ENCODE measurements around the gene NHERF2. TPM values are rescaled to one million over a fixed set of nuclear protein-coding genes. Genes with fewer than 3 reads are reported as not detected.

The NHERF2 gene
- total and polyA plus RNA-seq, 9 of the 15 experiments (the other 6 are each of a cell fraction or from before 2014, with no cell fraction given): 0.15 to 42.0 (median 12.5) TPM

DNA sequence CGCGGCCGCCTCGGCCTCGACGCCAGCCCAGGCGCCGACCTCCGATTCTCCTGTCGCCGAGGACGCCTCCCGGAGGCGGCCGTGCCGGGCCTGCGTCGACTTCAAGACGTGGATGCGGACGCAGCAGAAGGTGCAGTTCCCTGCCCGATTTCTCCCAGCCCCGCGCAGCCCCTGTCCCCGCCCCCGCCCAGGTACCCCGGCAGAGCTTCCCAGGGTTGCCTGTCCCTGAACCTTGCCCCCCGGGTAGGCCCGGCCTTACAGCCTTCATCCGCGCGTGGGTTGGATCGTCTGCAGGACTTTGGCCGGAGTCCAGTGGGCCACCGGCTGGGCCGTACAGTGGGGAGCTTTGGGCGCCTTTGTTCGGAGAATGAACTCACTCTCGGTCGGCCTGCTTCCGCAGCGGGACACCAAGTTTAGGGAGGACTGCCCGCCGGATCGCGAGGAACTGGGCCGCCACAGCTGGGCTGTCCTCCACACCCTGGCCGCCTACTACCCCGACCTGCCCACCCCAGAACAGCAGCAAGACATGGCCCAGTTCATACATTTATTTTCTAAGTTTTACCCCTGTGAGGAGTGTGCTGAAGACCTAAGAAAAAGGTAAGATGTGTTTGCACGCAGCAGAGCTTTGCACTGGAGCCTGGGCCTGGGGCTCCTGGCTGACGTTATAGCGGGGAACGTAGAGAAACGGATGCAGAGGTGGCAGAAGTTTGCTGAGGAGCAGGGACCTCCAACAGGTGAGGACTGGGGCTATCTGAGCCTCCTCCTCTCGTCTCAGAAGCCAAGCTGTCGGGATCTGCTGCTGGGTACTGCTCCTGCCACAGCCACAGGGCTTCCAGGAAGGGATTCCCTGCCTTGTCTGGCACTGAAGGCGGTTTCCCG is 42.1 kb upstream of the NHERF2 start (continued):
- no peak for TF ChIP-seq IRF1 (CRISPR knock-in tag; IDR thresholded peaks at IDR 0.05; ENCODE audit: borderline replicate concordance)
- TF ChIP-seq, protein P1, sequence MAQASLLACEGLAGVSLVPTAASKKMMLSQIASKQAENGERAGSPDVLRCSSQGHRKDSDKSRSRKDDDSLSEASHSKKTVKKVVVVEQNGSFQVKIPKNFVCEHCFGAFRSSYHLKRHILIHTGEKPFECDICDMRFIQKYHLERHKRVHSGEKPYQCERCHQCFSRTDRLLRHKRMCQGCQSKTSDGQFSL (CRISPR knock-in tag; IDR thresholded peaks at IDR 0.05): no peak
- TF ChIP-seq, protein P1 (tag; IDR thresholded peaks at IDR 0.05): no peak
- peak; percentile 26 for TF ChIP-seq SAP30 (IDR thresholded peaks at IDR 0.05; ENCODE audit: borderline replicate concordance, insufficient read depth, low read depth, low read length, poor library complexity, severe bottlenecking)
- no peak for TF ChIP-seq ZNF121 (CRISPR knock-in tag; conservative IDR thresholded peaks at IDR 0.05)
- TF ChIP-seq OTX1 (CRISPR knock-in tag; IDR thresholded peaks at IDR 0.05): no peak
- TF ChIP-seq HMG20B (CRISPR knock-in tag; IDR thresholded peaks at IDR 0.05): no peak
- no peak for TF ChIP-seq ZNF561 (CRISPR knock-in tag; conservative IDR thresholded peaks at IDR 0.05)
- no peak for TF ChIP-seq ASH1L (IDR thresholded peaks at IDR 0.05; ENCODE audit: borderline replicate concordance, low read depth, partially characterized antibody)
- no peak for TF ChIP-seq GATAD2B (IDR thresholded peaks at IDR 0.05; ENCODE audit: borderline replicate concordance)
- TF ChIP-seq ZNF586 (CRISPR knock-in tag; conservative IDR thresholded peaks at IDR 0.05): no peak
- no peak for TF ChIP-seq XRCC5 (IDR thresholded peaks at IDR 0.05; ENCODE audit: low read depth, low read length)
- no peak for TF ChIP-seq CREB5 (CRISPR knock-in tag; IDR thresholded peaks at IDR 0.05)
- no peak for TF ChIP-seq HNRNPUL1 (IDR thresholded peaks at IDR 0.05; ENCODE audit: low read length)
- TF ChIP-seq BMI1 (IDR thresholded peaks at IDR 0.05; ENCODE audit: low read length): no peak
- no peak for TF ChIP-seq MTA3 (IDR thresholded peaks at IDR 0.05; ENCODE audit: borderline replicate concordance)
- no peak for TF ChIP-seq SNIP1 (IDR thresholded peaks at IDR 0.05; ENCODE audit: low read depth)
- TF ChIP-seq FOSL1 (tag; conservative IDR thresholded peaks at IDR 0.05): 0 out of 2 replicates have a peak, but pooled peaks have one; percentile 1
- peak; percentile 75 for TF ChIP-seq ZNF263 (CRISPR knock-in tag; IDR thresholded peaks at IDR 0.05; ENCODE audit: borderline replicate concordance)
- TF ChIP-seq ZBTB1 (CRISPR knock-in tag; IDR thresholded peaks at IDR 0.05; ENCODE audit: borderline replicate concordance, low read depth): no peak
- TF ChIP-seq, protein P2, sequence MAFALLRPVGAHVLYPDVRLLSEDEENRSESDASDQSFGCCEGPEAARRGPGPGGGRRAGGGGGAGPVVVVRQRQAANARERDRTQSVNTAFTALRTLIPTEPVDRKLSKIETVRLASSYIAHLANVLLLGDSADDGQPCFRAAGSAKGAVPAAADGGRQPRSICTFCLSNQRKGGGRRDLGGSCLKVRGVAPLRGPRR (CRISPR knock-in tag; IDR thresholded peaks at IDR 0.05): no peak
- no peak for TF ChIP-seq MECOM (CRISPR knock-in tag; IDR thresholded peaks at IDR 0.05)
- TF ChIP-seq MCM2 (IDR thresholded peaks at IDR 0.05; ENCODE audit: low read depth): no peak
- no peak for TF ChIP-seq ATF1 (CRISPR knock-in tag; IDR thresholded peaks at IDR 0.05)
- TF ChIP-seq ATF1 (tag; IDR thresholded peaks at IDR 0.05): no peak
- TF ChIP-seq NFIC (IDR thresholded peaks at IDR 0.05): peak; percentile 84

All from K562 (cell line).